Peyer's patch (tissue), 4 donors: Measurements from ENCODE around the gene KIFC3.

Experiments
- POLR2A ChIP-seq, 2 donors: fragments of 450-650 bp; IDR thresholded peaks; one replicate each; pipeline ENCODE4 v1.5.1; 2017; ENCODE audit warnings: antibody characterized with exemption in 2 of 2, mild to moderate bottlenecking in 2 of 2, moderate library complexity in 2 of 2
- TF ChIP-seq, protein P1 (sequence below), 6 experiments: fragments of 450-650 bp in 4 of 6; fragments of 200-600 bp in 2 of 6; sonication (generic) in 1 of 6; IDR thresholded peaks; one replicate each; pipeline ENCODE4 v1.5.1; 2017 to 2019; ENCODE audit warnings: antibody characterized with exemption in 6 of 6, mild to moderate bottlenecking in 3 of 6, moderate library complexity in 1 of 6

DNA sequence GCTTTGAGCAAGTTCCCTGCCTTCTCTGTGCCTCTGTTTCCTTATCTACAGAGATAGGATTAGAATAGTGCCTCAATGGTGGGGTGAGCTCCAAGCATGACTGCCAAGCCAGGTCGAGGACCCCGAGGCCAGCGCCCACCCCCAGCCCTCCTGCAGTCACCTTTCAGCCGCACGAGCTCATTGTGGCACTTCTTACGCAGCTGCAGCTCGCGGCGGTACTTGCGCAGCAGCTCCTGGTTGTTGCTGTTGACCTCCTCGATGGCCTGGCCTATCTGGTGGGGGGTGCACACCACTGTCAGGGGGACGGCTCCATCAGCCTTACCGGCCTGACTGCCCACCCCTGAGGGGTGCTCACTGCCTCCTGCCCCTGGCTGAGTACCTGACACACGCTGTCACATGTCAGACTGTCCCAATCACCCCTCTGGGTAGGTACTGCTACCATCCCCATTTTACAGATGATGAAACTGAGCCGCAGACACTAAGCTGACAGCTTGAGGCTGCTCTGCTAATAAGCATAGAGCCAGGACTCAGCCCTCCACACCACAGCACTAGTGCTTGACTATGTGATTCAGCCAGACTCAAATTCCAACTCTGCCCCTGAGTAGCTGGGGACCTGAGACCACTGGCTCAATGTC lies 35.5 kb downstream of the KIFC3 start:
- TF ChIP-seq, protein P1, sequence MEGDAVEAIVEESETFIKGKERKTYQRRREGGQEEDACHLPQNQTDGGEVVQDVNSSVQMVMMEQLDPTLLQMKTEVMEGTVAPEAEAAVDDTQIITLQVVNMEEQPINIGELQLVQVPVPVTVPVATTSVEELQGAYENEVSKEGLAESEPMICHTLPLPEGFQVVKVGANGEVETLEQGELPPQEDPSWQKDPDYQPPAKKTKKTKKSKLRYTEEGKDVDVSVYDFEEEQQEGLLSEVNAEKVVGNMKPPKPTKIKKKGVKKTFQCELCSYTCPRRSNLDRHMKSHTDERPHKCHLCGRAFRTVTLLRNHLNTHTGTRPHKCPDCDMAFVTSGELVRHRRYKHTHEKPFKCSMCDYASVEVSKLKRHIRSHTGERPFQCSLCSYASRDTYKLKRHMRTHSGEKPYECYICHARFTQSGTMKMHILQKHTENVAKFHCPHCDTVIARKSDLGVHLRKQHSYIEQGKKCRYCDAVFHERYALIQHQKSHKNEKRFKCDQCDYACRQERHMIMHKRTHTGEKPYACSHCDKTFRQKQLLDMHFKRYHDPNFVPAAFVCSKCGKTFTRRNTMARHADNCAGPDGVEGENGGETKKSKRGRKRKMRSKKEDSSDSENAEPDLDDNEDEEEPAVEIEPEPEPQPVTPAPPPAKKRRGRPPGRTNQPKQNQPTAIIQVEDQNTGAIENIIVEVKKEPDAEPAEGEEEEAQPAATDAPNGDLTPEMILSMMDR (IDR thresholded peaks at IDR 0.05): no peak
- no peak for TF ChIP-seq POLR2A (IDR thresholded peaks at IDR 0.05)
